Measurements from ENCODE around the gene IQSEC1.

IQSEC1 gene

DNA sequence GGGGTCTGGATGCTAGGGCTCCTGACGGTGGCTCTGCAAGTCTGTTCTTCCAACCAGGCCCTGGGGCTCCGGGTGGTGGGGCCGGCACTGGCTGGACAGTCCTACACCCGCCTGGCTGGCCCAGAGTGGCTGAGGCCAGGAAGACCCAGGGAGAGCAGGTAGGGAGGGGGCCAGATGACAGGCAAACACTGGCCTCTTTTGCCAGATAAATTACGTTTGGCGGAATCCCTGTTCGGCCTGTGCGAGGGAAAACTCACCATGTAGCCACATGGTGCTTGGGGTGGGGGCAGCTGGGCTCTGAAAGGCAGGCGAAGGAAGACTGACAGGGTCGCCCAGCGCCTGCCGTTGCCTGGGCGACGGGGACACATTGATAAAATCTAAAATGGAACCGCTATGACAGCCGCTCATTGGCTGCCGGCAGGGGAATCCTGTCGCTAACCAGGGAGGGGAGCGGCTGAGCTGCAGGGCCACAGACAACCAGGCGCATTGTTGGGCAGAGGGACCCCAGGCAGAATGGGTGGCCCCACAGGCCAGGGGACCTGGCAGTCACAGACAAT is 30.4 kb downstream of the IQSEC1 start:
- DNase-seq (ENCODE audit: low spot score): no peak
- Histone ChIP-seq H3K4me3 (no peak overlapping the region), H3K27ac (no peak overlapping the region)
- TF ChIP-seq, protein P1, sequence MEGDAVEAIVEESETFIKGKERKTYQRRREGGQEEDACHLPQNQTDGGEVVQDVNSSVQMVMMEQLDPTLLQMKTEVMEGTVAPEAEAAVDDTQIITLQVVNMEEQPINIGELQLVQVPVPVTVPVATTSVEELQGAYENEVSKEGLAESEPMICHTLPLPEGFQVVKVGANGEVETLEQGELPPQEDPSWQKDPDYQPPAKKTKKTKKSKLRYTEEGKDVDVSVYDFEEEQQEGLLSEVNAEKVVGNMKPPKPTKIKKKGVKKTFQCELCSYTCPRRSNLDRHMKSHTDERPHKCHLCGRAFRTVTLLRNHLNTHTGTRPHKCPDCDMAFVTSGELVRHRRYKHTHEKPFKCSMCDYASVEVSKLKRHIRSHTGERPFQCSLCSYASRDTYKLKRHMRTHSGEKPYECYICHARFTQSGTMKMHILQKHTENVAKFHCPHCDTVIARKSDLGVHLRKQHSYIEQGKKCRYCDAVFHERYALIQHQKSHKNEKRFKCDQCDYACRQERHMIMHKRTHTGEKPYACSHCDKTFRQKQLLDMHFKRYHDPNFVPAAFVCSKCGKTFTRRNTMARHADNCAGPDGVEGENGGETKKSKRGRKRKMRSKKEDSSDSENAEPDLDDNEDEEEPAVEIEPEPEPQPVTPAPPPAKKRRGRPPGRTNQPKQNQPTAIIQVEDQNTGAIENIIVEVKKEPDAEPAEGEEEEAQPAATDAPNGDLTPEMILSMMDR (IDR thresholded peaks at IDR 0.05): no peak

DNA sequence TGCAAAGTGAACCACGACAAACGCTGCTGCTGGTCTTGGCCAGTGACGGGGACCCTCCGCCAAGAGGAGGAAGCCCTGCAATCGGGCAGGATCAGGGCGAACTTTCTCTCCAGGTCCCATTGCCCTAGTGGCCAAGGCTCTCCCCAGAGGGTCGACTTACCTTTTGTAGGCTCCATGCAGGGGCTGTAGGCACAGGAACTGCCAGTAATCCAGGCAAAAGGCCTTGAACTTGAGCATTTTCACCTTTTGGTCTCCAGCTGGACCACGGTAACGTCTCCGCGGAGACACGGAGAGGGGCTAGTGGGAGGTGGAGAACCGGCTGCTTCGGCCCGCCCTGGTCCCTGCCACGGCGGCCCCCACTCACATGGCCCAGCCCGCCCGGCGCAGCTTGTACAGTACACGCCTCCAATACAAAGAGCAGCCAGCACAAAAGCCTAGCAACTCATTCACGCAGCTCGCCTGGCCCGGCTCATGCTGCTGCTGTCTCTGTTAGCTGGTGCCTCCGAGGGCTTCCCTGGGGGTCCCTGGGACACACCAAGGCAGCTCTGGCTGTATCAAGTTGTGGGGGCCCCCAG is 31.0 kb downstream of the IQSEC1 start:
- Histone ChIP-seq H3K4me3 (no peak overlapping the region), H3K27ac (no peak overlapping the region)
- no peak for DNase-seq (ENCODE audit: low spot score)
- TF ChIP-seq, protein P1 (IDR thresholded peaks at IDR 0.05): no peak

DNA sequence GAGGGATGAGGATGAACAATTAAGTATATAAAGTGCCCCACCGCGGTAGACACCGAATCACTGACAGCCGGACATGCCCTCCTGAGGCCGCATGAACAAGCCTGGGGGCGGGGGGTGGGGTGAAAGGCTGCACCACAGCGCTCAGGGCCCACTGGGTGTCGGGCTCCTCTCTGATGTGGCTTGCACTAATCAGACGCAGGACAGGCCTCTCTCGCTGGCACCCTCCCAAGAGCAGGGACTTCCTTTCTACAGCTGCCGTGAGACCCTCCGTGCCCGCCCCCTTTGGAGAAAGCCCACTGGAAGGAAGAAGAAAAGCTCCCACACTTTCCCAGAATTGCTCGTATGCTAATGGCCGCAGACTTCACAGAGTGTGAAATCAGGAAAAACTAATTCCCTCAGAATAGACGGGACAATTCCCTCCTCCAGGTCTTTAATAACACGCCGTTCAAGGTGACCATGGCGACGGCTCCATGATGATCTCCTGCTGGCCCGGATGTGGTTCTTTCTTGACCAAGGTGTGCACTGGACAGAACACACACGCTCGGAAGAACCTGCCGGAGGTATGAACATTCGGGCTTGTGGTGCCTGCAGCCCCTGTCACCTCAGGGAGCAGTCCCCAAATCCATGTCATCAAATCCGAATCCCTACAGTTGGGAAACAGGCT is 32.0 kb downstream of the IQSEC1 start:
- Histone ChIP-seq H3K27ac (no peak overlapping the region), H3K4me3 (no peak overlapping the region)
- TF ChIP-seq, protein P1 (IDR thresholded peaks at IDR 0.05): no peak
- no peak for DNase-seq (ENCODE audit: low spot score)

DNA sequence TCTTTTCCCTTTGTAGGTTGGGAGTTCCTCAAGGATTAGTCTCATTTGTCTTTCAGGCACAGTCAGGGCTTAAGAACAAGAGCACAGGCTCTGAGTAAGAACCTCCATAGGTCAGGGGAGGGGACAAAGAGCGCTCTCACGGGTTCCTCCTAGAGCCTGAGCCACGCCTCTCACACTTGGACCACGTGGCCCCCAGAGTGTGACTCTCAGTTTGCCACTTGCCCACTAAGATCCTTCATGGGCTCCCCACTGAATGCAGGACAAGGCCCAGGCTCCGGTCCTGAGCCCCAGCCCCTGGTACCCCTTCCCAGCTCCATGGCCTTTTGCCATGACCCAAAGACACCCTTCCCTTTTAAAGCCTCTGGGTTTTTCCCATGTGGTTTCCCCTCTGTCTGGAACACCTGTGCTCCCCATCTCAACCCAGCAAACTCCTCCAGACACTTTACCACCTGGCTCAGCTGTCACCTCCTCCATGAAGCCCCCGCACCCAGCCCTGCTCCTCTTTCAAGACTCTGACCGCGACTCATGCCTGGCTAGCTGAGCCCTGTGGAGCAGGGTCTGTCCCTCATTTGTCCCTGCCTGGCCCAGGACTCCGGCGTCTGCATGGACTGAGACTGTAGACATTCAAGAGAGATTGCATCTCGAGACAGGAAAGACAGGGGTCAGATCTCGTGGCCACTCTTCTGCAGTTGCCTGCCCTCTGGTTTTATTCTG is 32.7 kb downstream of the IQSEC1 start:
- TF ChIP-seq, protein P1 (IDR thresholded peaks at IDR 0.05): no peak
- no peak for DNase-seq (ENCODE audit: low spot score)
- no peak overlapping the region for H3K4me3 ChIP-seq
- no peak overlapping the region for H3K27ac ChIP-seq

DNA sequence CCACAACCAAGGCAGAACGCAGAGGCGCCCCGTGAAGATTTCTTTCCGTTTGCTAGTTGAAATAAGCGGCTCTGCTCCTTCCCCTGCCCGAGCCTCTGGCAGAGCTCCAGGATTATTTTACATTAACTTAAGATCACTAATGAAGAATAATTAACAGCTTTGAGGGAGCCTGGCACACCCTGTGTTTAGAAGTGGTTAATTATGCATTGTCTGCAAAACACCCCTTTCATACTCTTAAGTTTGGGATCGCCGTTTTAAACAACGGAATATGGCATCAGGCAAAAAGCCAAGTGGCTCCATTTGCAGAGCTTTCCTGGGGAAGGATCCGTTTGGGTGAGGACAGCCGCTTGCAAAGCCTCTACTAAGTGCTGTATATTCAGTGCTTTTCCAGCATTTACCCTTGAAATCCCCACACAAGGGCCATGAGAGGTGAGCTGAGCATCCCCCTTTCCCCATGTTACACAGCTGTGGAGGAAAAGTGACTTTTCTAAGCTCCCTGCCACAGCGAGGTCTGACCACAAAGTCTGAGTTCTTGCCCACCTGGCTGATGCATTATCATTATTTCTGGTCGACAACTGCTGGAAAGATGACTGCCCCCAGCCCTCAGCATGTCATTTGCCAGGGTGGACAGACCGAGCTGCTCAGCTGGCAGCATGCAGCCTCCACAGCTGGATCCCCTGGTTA is 33.9 kb downstream of the IQSEC1 start:
- no peak overlapping the region for H3K27ac ChIP-seq
- H3K4me3 ChIP-seq: peak overlapping the region; percentile 45
- TF ChIP-seq, protein P1 (IDR thresholded peaks at IDR 0.05): no peak
- no peak for DNase-seq (ENCODE audit: low spot score)

DNA sequence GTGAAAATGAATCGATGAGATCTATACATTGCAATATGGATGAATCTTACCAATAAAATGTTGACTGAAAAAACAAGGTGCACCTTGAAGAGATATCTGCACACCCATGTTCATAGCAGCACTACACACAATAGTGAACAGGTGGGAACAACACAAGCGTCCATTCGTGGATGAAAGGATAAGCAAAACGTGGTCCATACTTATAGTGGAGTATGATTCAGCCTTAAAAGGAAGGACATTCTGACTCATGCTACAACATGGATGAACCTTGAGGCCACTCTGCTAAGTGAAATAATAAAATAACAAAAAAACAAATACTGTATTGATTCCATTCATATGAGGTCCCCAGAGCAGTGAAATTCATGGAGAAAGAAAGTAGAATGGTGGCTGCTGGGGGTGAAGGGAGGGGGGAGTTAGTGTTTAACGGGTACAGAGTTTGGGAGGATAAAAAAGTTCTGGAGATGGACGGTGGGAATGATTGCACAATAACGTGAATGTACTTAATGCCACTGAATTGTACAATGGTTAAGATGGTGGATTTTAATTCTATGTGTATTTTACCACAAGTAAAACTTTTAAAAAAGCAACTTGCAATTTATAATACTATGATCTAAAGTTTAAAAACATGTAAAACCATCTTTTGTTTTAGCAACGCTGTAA is 35.6 kb downstream of the IQSEC1 start:
- DNase-seq (ENCODE audit: low spot score): no peak
- Histone ChIP-seq H3K27ac (no peak overlapping the region), H3K4me3 (no peak overlapping the region)
- TF ChIP-seq, protein P1 (IDR thresholded peaks at IDR 0.05): no peak

Measured in coronary artery (tissue), 2 donors.